Stimulated activated CD8-positive, alpha-beta memory T cell treated with anti-CD3 and anti-CD28 coated beads, Interleukin-4, amount 100 ng/mL, for 4 hours (primary cell): ENCODE measurements around the gene GDF10.

Experiments
- DNase-seq, 2 donors: peaks; one replicate each; pipeline ENCODE4 v3.0.0-alpha.2; 2020; ENCODE audit warnings: low read depth in 2 of 2, low spot score in 1 of 2

GDF10 gene

GRCh38 chr10:47269294-47269693 lies 30.7 kb upstream of the GDF10 start:
- no peak for DNase-seq

DNA sequence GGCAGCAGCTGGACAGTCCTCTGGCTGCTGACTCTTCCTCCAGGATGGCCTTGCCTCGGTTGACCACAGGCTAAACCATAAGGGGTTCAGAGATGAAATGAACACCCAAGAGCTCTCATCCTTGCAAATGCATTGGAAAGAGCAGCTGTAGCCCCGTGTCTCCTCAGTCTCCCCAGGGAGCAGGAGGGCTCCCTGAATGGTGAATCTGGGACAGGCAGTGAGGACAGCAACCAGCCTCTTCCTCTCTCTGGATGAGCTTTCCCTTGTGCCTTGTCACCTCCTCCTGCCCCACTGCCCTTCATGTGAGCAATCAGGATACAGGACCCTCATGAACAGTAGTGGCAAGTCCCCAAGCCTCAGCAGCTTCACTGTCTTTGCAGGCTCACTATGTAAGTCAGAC lies 23.9 kb upstream of the GDF10 start:
- DNase-seq = no peak

- no peak for DNase-seq
Measured at GRCh38 chr10:47276576-47277351, 23.2 kb upstream of the GDF10 start.

GRCh38 chr10:47277352-47278151 lies 22.4 kb upstream of the GDF10 start:
- no peak for DNase-seq

DNA sequence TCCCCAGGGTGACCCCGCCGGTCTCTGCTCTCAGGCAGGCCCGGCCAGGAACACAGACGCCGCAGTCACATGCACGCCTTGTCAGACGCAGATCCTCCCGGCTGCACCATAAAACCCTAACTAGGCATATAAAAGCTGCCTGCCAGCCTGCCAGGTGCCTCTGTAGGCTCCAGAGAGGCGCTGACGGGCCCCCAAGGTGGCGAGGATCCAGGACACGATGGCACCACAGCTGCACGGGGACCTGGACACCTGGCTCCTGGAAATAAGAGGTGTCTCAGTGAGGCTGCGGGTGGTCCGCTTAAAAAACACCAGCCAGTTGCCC lies 21.9 kb upstream of the GDF10 start:
- no peak for DNase-seq

DNA sequence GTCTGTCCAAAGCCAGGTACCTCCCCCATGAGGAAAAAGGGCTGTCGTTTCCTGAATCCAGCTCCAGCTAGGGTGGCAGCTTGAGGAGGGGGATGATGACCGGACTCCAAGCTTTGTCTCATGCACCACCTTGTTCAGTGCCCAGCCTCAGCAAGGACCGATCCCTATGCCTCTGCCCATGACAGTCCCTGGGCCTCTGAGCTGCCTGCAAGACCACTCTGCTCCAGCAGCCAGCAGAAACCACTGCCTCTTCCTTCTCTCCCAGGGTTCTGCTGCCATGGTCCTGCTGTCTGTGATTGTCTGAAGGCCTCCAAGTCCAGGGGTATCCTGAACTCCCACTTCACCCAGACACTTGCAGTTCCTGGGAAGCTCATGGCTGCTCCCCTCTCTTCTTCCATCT lies 21.3 kb upstream of the GDF10 start:
- no peak for DNase-seq

- DNase-seq = no peak
Measured at GRCh38 chr10:47279276-47279675, 20.7 kb upstream of the GDF10 start.

- no peak for DNase-seq
Measured at GRCh38 chr10:47282005-47282656, 17.9 kb upstream of the GDF10 start.

DNA sequence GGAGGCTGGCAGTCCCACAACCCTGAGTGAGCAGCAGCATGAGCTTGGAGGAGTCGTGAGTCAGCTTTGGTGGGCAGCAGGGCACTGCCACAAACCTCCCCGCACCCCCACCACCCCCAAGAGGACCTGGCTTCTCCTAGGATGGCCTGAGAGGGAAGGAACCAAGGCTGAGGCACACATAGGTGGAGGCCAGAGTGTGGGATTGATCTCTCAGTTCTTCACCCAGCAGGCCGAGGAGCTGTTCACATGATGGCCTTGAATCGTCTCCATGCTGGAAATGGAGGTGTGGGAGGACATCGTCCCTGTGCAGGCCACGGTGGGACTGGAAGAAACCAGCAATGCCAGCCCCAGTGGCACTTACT lies 17.4 kb upstream of the GDF10 start:
- no peak for DNase-seq

DNA sequence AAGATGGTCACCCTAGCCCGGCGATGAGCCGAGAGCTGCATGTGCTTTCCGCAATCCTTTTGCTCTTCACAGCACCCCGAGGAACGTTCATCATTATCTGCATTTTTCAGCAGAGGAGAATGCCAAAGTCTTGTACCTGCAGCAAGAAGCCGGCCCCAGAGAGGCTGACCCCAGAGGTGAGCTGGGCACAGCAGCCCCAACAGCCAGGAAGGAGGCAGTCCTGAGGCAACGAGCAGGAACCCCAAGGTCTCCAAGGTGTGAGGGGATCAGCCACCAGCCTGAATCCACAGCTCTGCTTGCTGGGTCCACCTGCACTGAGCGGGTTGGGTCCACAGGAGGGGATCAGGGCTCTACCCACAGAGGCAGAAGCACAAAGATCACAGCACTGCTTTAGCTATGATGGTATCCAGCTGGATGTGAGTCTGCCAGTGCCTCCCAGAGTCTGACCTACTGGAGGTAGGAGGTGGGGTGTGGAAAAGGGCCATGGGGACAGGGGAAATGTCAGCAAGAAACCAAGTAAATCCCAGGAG lies 16.8 kb upstream of the GDF10 start:
- DNase-seq = no peak

GRCh38 chr10:47283848-47284247 lies 16.1 kb upstream of the GDF10 start:
- DNase-seq = no peak

DNA sequence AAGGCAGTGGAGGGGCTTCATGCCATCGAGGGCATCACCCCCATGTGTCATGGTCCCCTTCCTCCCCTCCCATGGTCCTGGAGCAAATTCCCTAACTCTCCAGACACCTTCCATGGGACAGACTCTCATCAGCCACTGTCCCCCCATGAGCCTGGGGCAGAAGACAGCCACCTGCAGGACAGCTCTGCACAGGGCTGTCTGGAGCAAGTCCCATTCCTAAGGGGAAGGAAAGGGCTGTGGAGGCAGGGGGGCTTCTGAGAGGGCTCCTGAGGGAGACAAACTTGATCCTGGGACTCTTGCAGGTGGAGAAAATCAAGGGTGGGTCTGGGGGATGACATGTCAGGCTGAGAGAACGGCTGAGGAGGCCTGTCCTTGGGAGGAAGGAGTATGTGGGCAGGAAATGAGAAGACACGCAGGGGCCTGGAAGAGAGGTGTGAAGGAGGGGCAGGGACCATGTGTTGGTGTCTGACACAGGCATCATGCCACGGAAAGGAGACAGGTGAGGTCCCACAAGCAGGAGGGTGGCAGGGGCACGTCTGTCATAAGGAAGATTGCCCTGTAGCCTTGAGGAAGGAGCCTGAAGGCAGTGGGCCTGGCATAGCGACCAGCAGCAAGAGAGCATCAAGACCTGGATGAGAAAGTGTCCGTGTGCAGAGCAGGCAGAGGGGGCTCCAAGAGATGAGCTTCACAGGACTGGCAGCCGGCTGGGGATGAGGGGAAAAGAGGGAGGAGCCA lies 14.4 kb upstream of the GDF10 start:
- DNase-seq = no peak

DNA sequence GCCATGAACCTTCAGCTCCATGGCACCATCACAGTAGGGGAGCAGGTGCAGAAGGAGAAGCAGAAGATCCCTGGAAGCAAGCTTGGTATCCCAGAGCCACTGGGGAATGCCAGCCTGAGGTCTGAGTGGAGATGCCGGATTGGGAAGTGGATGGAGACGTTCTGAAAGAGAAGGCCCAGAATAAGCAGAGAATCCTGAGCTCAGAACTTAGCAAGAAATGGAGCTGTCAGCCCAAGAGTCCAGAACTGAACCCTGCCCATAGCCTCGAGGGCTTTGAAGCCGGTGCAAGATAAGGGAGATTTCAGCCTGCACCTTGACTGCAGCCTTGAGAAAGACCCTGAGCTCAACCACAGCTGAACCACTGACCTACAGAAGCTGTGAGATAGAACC lies 13.9 kb upstream of the GDF10 start:
- no peak for DNase-seq

GRCh38 chr10:47286591-47287315 lies 13.2 kb upstream of the GDF10 start:
- no peak for DNase-seq

GRCh38 chr10:47287365-47287802 lies 12.6 kb upstream of the GDF10 start:
- DNase-seq = no peak

DNA sequence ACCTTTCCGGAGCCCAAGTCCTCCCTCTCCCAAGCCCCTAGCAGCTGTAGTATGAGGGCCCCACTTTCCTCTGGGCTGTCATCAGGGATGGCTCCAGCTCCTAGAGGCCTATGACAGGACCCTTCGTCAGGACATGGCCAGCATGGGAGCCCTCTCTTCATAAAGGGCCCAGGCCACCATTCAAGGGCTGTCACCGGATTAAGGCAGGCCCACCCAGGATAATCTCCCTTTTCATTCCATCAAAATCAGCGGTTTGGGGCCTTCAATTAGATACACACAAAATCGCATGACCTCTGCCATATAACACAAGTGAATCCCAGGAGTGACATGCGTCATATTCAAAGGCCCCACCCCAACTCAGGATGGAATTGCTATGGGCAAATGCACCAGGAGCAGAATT lies 12.2 kb upstream of the GDF10 start:
- no peak for DNase-seq

- DNase-seq = no peak
Measured at GRCh38 chr10:47288236-47288635, 11.8 kb upstream of the GDF10 start.

DNA sequence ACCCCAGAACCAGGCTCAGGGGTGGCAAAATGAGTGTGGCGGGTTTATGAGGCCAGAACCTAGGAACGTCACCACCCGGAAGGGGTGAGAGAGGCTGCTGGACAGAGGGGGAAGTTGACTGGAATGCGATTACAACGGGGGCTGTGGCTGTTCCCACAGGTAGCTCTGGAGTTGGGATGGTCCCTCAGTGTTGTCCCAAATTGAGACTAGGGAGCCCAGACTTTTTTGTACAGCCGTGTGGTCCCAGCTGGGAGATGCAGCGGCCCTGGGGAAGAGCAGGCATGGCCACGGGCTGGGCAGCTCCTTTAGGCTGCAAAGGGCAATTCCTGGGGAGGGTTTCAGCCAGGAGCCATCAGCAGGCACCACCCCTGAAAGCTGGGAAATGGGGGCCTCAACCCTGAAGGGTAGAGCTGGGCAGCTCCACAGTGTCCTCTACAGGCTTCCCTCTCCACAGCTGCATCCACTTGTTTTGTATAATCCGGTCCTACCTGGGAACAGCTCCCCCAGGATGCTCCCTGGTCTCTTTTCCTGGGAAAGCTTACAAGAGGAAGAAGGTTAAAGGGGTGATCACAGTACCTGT lies 11.0 kb upstream of the GDF10 start:
- DNase-seq = no peak

GRCh38 chr10:47289921-47290320 lies 10.1 kb upstream of the GDF10 start:
- DNase-seq = no peak

DNA sequence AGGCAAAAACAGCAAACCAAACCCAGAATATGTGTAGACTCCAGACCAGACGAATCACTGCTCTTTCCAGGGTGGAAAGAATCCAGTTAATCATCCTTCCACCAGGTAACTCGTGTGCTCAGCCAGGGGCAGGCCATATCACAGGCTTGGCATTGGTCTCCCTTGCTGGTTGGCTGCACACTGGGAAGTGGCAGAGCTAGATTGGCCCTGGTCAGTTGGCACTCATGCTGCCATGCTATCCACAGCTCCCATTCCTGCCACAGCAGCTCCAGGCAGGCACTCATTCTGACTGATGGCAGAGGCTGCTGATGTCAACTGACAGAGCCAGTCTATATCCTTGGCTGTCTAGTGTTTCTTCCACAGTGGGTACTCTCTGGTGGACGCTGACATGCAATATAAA lies 9.7 kb upstream of the GDF10 start:
- no peak for DNase-seq
